ENCODE data around the gene GHRL. TPM values are rescaled to one million over a fixed set of nuclear protein-coding genes. Genes with fewer than 3 reads are reported as not detected.

GHRL gene
- total and polyA plus RNA-seq, 3 donors from 2014 or later: 0.50 to 1.0 (median 0.87) TPM

DNA sequence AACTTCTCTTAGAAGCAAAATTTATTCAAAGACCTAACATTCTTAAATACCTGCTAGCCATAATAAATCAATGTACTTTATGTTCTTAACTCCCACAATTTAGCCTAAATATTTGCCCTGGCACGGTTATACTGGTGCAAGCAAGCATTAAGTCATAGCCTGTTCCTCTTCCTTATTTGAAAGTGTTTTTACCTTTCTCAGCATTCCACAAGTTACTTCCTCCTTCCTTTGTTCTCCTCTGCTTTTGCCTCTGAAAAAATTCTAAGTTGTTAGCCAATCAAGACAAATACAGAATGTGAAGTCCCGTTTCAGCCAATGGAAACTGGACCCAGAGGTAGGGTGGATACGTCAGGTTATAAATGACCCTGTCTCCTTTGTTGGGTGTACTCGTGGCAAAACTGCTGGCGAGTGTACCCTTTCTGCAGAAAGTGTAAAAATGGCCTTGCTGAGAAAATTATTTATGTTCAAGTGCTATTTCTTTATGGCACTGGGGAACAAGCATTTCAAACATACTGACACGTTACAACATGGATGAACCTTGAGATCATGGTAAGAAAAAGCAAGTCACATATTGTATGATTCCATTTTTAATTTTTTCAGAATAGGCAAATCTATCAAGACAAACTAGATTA is 47.5 kb downstream of the GHRL start:
- Histone ChIP-seq H3K36me3 (ENCODE audit: low read depth, missing control alignments) (no peaks in the 10 kb centered on the region), H3K27me3 (no peaks in the 10 kb centered on the region), H3K4me3 (no peak overlapping the region), H3K9me3 (no peaks in the 10 kb centered on the region), H3K4me1 (peaks cover 11% of the 10 kb centered on the region), H3K27ac (no peak overlapping the region)
- intact Hi-C loops (cut with DNase I; ENCODE audit: low total_unique reads): no loop called here
- 88% methylated on average over 6 of the region's 6 CpGs for WGBS, 2 donors
- DNase-seq: no peak
- no peak for TF ChIP-seq POLR2A (IDR thresholded peaks at IDR 0.05)
- TF ChIP-seq, protein P1, sequence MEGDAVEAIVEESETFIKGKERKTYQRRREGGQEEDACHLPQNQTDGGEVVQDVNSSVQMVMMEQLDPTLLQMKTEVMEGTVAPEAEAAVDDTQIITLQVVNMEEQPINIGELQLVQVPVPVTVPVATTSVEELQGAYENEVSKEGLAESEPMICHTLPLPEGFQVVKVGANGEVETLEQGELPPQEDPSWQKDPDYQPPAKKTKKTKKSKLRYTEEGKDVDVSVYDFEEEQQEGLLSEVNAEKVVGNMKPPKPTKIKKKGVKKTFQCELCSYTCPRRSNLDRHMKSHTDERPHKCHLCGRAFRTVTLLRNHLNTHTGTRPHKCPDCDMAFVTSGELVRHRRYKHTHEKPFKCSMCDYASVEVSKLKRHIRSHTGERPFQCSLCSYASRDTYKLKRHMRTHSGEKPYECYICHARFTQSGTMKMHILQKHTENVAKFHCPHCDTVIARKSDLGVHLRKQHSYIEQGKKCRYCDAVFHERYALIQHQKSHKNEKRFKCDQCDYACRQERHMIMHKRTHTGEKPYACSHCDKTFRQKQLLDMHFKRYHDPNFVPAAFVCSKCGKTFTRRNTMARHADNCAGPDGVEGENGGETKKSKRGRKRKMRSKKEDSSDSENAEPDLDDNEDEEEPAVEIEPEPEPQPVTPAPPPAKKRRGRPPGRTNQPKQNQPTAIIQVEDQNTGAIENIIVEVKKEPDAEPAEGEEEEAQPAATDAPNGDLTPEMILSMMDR (IDR thresholded peaks at IDR 0.05): no peak

DNA sequence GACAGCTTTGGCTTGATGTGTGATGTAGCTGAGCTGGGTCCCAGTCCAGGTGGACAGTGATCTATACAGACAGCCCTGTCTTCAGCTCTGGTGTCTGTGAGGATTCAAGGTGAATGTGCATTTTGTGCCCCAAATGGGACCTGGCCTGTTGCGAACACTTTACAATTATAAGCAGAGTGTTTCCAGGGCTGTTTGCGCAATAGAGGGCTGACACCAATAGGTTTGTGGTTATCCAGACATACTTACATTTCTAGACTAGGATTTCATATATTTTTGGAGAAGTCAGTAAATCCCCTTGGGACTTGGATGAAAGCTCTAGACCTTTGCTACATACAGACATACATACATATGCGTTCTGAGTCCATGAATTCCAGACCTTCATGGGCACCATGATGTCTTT is 48.7 kb downstream of the GHRL start:
- intact Hi-C loops (cut with DNase I; ENCODE audit: low total_unique reads): no loop called here
- TF ChIP-seq POLR2A (IDR thresholded peaks at IDR 0.05): no peak
- TF ChIP-seq, protein P1 (IDR thresholded peaks at IDR 0.05): no peak
- Histone ChIP-seq H3K4me3 (no peak overlapping the region), H3K9me3 (no peaks in the 10 kb centered on the region), H3K36me3 (ENCODE audit: low read depth, missing control alignments) (no peaks in the 10 kb centered on the region), H3K27me3 (no peaks in the 10 kb centered on the region), H3K4me1 (peaks cover under 1% of the 10 kb centered on the region), H3K27ac (no peak overlapping the region)
- 61 to 64% methylated on average over 3 of the region's 3 CpGs for WGBS, 2 donors
- DNase-seq: no peak

DNA sequence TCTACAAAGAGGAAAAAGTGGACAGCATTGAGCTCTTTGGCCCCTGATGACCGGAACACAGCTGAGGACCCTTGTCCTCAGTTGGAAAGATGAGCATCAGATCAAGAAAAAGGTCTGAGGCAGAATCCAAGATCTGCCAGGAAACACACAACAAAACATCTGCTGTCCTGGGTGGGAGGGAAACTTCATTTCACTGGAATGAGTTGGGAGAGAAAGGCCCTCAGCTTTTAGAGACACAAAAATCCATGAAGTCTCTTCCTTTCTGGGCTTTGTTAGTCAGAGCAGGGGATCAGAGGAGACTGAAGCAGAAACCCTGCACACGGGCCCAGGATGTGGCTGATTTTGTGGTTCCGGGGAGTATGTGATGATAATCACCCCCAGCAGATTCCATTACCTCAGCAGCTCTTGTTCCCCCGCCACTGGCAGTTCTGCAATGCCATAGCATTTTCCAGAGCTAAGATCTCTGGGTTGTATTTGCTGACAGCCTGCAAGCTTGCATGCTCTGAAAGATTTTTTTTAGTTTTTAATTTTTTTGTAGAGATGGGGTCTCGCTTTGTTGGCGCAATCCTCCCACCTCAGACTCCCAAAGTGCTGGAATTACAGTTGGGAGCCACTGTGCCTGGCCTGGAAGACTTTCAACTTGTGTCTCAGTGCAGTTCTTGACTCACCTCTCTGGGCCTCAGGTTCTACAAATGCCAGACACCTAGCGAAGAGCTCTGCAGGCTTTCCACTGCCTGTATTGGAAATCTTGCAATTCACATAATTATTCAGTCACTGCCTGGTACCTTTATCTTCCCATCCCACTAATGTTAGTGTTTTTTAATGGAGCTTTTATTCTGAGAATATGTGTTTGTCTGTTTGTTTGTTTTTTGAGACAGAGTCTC is 50.3 kb downstream of the GHRL start:
- intact Hi-C loops (cut with DNase I; ENCODE audit: low total_unique reads): no loop called here
- H3K9me3 ChIP-seq: no peaks in the 10 kb centered on the region
- no peak overlapping the region for H3K27ac ChIP-seq
- DNase-seq: no peak
- WGBS, 2 donors: 77 to 83% methylated on average over 7 of the region's 7 CpGs
- TF ChIP-seq, protein P1 (IDR thresholded peaks at IDR 0.05): no peak
- no peak for TF ChIP-seq POLR2A (IDR thresholded peaks at IDR 0.05)
- no peaks in the 10 kb centered on the region for H3K36me3 ChIP-seq (ENCODE audit: low read depth, missing control alignments)
- no peaks in the 10 kb centered on the region for H3K27me3 ChIP-seq
- H3K4me3 ChIP-seq: no peak overlapping the region
- no peaks in the 10 kb centered on the region for H3K4me1 ChIP-seq

DNA sequence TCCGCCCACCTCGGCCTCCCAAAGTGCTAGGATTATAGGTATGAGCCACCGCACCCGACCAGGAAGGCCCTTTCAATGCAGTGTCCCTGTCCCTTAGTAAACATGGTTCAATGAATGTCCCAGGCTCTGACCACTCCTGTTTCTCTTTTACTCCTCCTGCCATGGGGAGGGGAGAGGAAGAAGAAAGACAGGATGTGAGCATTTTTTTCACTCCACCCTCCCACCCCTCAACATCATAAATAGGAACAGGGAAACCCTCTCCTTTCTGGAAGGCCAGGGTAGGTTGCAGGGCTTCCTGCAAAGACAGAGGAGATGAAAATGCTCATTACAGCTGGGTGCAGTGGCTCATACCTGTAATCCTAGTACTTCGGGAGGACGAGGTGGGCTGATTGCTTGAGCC is 51.9 kb downstream of the GHRL start:
- intact Hi-C loops (cut with DNase I; ENCODE audit: low total_unique reads): no loop called here
- no peaks in the 10 kb centered on the region for H3K9me3 ChIP-seq
- no peak overlapping the region for H3K4me3 ChIP-seq
- no peak overlapping the region for H3K27ac ChIP-seq
- WGBS, 2 donors: 70 to 95% methylated on average over 6 of the region's 6 CpGs
- no peaks in the 10 kb centered on the region for H3K27me3 ChIP-seq
- no peaks in the 10 kb centered on the region for H3K4me1 ChIP-seq
- H3K36me3 ChIP-seq (ENCODE audit: low read depth, missing control alignments): no peaks in the 10 kb centered on the region
- TF ChIP-seq POLR2A (IDR thresholded peaks at IDR 0.05): no peak
- DNase-seq: no peak

DNA sequence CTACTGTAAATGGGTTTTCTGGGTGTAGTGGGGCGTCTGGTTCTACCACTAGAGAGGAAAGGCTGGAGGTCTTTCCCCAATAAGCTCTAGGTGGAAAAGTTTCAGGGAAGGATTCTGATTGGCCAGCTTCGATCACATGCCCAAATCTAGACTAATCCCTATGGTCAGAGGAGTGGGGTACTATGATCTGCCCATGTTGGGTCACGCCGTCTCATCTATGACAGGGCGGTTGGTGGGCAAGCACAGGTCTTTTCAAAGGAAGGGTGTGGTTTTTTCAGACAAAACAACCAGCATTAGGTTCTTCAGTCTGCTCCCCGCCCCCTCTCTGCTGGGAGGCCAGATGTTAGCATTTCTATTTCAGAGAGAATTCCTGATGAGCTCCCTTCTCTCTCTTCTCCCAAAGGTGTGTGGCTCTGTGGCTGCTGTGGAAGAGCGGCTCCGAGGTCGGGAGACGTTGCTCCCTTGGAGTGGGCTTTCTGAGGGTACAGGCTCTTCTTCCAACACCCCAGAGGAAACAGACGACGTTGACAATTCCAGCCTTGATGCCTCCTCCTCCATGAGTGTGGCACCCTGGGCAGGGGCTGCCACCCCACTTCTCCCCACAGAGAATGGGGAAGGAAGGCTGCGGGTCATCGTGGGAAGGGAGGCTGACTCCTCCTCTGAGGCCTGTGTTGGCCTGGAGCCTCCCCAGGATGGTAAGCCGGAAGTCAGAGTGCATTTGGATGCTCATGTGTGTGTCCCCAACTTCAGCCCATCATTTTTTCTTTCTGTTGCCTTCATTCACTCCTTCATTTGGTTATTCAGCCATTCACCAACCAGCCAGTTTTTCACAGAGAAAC is 54.2 kb downstream of the GHRL start:
- intact Hi-C loops (cut with DNase I; ENCODE audit: low total_unique reads): no loop called here
- no peak overlapping the region for H3K4me3 ChIP-seq
- no peaks in the 10 kb centered on the region for H3K4me1 ChIP-seq
- no peak overlapping the region for H3K27ac ChIP-seq
- DNase-seq: no peak
- no peaks in the 10 kb centered on the region for H3K36me3 ChIP-seq (ENCODE audit: low read depth, missing control alignments)
- no peaks in the 10 kb centered on the region for H3K27me3 ChIP-seq
- WGBS, 2 donors: 83 to 90% methylated on average over 15 of the region's 15 CpGs
- H3K9me3 ChIP-seq: no peaks in the 10 kb centered on the region
- TF ChIP-seq, protein P1 (IDR thresholded peaks at IDR 0.05): no peak
- TF ChIP-seq POLR2A (IDR thresholded peaks at IDR 0.05): no peak

Measured in testis (tissue), 3 donors.